Activated effector memory CD4-positive, alpha-beta T cell treated with Interleukin-2 at 50 U/mL for 16 hours (primary cell): ENCODE measurements around the gene GLI3.

Experiments
- DNase-seq: peaks from one replicate; pipeline ENCODE4 v3.0.0-alpha.2; 2020

Gene GLI3

GRCh38 chr7:41912426-41912825 is 324.6 kb downstream of the GLI3 start:
- no peak for DNase-seq

GRCh38 chr7:41911792-41912191 is 325.2 kb downstream of the GLI3 start:
- DNase-seq: no peak
